ENCODE results near the gene INSYN1.

INSYN1 gene

DNA sequence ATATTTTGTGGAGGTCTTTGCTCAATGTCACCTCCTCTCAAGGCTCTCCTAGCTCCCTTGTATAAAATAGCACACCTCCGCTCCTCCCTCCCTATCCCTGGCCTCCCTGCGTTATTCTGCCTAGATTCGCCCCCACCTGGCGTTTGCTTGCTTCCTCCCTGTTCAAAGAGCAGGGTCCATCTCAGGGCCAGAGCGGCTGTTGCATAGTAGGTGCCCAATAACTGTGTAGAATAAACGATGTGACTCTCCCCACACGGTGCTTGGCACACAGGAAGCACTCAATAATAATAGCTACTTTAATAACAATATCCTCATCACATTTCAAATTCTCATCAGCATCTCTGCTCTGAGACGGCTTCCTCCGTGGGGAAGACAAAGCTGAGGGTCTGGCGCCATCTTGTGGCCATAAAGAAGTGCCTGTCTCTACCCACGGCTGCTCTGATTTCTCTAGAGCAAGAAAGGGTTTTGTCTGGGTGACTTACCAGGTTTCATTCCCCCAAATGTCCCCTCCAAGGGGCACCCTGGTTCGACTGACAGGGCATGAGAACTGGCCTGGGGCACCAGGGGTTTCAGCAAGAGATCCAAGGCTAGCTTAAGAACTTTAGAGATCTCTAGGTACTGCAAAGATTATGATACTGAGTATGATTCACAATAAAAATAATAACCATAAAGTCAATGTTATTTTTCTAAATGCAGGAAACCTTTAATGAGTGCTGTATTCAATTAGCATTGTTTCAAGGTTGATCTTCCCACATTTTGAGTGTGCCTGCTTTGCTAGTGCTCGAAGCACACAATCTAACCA lies 52.9 kb downstream of the INSYN1 start:
- H3K4me3 ChIP-seq (ENCODE audit: low read depth in 1 of 2, low read length in 2 of 2) = no peak overlapping the region
- no peaks in the 10 kb centered on the region for H3K79me2 ChIP-seq (ENCODE audit: insufficient read depth, low read length)
- no peaks in the 10 kb centered on the region for H3K27me3 ChIP-seq (ENCODE audit: insufficient read depth, low read length, poor library complexity)
- no peak overlapping the region for H3K27ac ChIP-seq (ENCODE audit: low read length)
- peaks cover 19% of the 10 kb centered on the region for H3K4me1 ChIP-seq (ENCODE audit: insufficient read depth, low read length)
- no peaks in the 10 kb centered on the region for H3K36me3 ChIP-seq (ENCODE audit: insufficient read depth, low read length)
- no peak overlapping the region for H2AFZ ChIP-seq (ENCODE audit: low read depth, low read length)
- TF ChIP-seq CTCF (IDR thresholded peaks at IDR 0.05; ENCODE audit: borderline replicate concordance, extremely low read depth, low read length, poor library complexity, severe bottlenecking) = peak; percentile 90
- TF ChIP-seq EZH2 (IDR thresholded peaks at IDR 0.05; ENCODE audit: borderline replicate concordance, low read depth, low read length, severe bottlenecking) = no peak
- peaks cover 25% of the 10 kb centered on the region for H4K20me1 ChIP-seq (ENCODE audit: insufficient read depth, low read length)
- DNase-seq = peak; percentile 72
- no peak overlapping the region for H3K9ac ChIP-seq (ENCODE audit: low read depth, low read length)
- H3K4me2 ChIP-seq (ENCODE audit: insufficient read depth, low read length) = no peak overlapping the region
- ATAC-seq (ENCODE audit: insufficient read depth, low read depth) = peak; percentile 47
- H3K9me3 ChIP-seq (ENCODE audit: insufficient read depth, low read length, severe bottlenecking) = no peaks in the 10 kb centered on the region

GRCh38 chr15:73699249-73700040 lies 53.7 kb downstream of the INSYN1 start:
- H3K9me3 ChIP-seq (ENCODE audit: insufficient read depth, low read length, severe bottlenecking) = no peaks in the 10 kb centered on the region
- no peak overlapping the region for H2AFZ ChIP-seq (ENCODE audit: low read depth, low read length)
- no peak for DNase-seq
- TF ChIP-seq CTCF (IDR thresholded peaks at IDR 0.05; ENCODE audit: borderline replicate concordance, extremely low read depth, low read length, poor library complexity, severe bottlenecking) (no peak), EZH2 (IDR thresholded peaks at IDR 0.05; ENCODE audit: borderline replicate concordance, low read depth, low read length, severe bottlenecking) (no peak)
- peaks cover 7% of the 10 kb centered on the region for H3K27me3 ChIP-seq (ENCODE audit: insufficient read depth, low read length, poor library complexity)
- no peak for ATAC-seq (ENCODE audit: insufficient read depth, low read depth)
- no peak overlapping the region for H3K9ac ChIP-seq (ENCODE audit: low read depth, low read length)
- no peaks in the 10 kb centered on the region for H3K36me3 ChIP-seq (ENCODE audit: insufficient read depth, low read length)
- peaks cover 19% of the 10 kb centered on the region for H3K4me1 ChIP-seq (ENCODE audit: insufficient read depth, low read length)
- H4K20me1 ChIP-seq (ENCODE audit: insufficient read depth, low read length) = peaks cover 29% of the 10 kb centered on the region
- H3K27ac ChIP-seq (ENCODE audit: low read length) = no peak overlapping the region
- H3K79me2 ChIP-seq (ENCODE audit: insufficient read depth, low read length) = no peaks in the 10 kb centered on the region
- no peak overlapping the region for H3K4me2 ChIP-seq (ENCODE audit: insufficient read depth, low read length)
- H3K4me3 ChIP-seq (ENCODE audit: low read depth in 1 of 2, low read length in 2 of 2) = no peak overlapping the region

DNA sequence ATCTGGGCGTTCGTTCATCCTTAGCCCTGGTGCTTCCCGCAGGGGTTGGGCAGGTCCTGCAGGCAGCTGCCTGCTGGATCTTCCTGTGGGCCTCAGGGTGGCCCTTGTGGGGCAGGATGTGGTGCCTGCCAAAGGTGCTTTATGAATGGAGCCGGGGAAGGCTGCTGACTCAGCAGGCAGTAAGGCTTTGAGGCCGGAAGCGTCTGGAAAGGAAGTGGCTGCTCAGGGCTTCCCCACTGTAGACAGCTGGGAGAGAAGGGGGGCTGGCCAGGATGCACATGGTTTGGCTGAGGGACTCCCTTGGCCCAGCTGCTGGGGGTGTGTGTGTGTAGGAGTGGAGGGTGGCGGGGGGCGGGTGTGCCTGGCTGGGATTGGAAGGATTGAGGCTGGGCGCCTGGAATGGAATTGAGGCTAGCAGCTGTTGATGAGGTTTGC lies 56.1 kb downstream of the INSYN1 start:
- Histone ChIP-seq H3K79me2 (ENCODE audit: insufficient read depth, low read length) (no peaks in the 10 kb centered on the region), H3K4me3 (ENCODE audit: low read depth in 1 of 2, low read length in 2 of 2) (no peak overlapping the region), H3K9me3 (ENCODE audit: insufficient read depth, low read length, severe bottlenecking) (no peaks in the 10 kb centered on the region), H3K9ac (ENCODE audit: low read depth, low read length) (no peak overlapping the region), H4K20me1 (ENCODE audit: insufficient read depth, low read length) (peaks cover 30% of the 10 kb centered on the region), H3K4me2 (ENCODE audit: insufficient read depth, low read length) (peak overlapping the region; percentile 34; the same call in 1 of the 2 replicates), H3K27me3 (ENCODE audit: insufficient read depth, low read length, poor library complexity) (peaks cover 16% of the 10 kb centered on the region), H3K27ac (ENCODE audit: low read length) (no peak overlapping the region), H3K36me3 (ENCODE audit: insufficient read depth, low read length) (no peaks in the 10 kb centered on the region), H2AFZ (ENCODE audit: low read depth, low read length) (no peak overlapping the region), H3K4me1 (ENCODE audit: insufficient read depth, low read length) (peaks cover 19% of the 10 kb centered on the region)
- TF ChIP-seq EZH2 (IDR thresholded peaks at IDR 0.05; ENCODE audit: borderline replicate concordance, low read depth, low read length, severe bottlenecking) = no peak
- TF ChIP-seq CTCF (IDR thresholded peaks at IDR 0.05; ENCODE audit: borderline replicate concordance, extremely low read depth, low read length, poor library complexity, severe bottlenecking) = no peak
- ATAC-seq (ENCODE audit: insufficient read depth, low read depth) (peak; percentile 94), DNase-seq (peak; percentile 93)
